HCT116 (cell line): ENCODE data around the gene TAS2R5. TPM values are rescaled to one million over a fixed set of nuclear protein-coding genes. Genes with fewer than 3 reads are reported as not detected.
A peak's percentile ranks its signal among the peaks of the same experiment; 100 is the strongest.

Source experiments
- ATAC-seq: fragments of 200-7000 bp; cut with Tn5 transposase; 2 replicates; pipeline ENCODE4 v1.9.1; 2020; ENCODE audit warnings: mild to moderate bottlenecking, moderate library complexity
- Bru-seq: library from RNA; stranded (reverse); fragments of 400-500 nt; gene quantifications from one replicate; lab custom pipeline; 2021; lab: Mats Ljungman, UMichigan
- BruChase-seq, 2 experiments: library from RNA; stranded (reverse); fragments of 400-500 nt; gene quantifications; one replicate each; lab custom pipeline; 2021; lab: Mats Ljungman, UMichigan
- BruUV-seq: library from RNA; stranded (reverse); fragments of 400-500 nt; replicated peaks from 2 replicates; lab custom pipeline; 2021; lab: Mats Ljungman, UMichigan
- CTCF ChIA-PET: fragments of 300-600 bp; sonication (Branson Sonifier 250); formaldehyde crosslinking; loops from one replicate; lab custom pipeline; 2021; ENCODE audit warnings: antibody characterized with exemption; lab: Charles Lee
- POLR2A ChIA-PET: fragments of 300-600, 350-600 bp; sonication (Branson Sonifier 250); formaldehyde crosslinking; loops from one replicate; lab custom pipeline; 2021; ENCODE audit warnings: antibody characterized with exemption; lab: Charles Lee
- RAD21 ChIA-PET, 2 experiments: fragments of 300-600 bp; sonication (Branson Sonifier 250); formaldehyde crosslinking; loops; one replicate each; lab custom pipeline; 2023; ENCODE audit warnings: low total read pairs in 2 of 2; ENCODE audit not compliant: uncharacterized antibody in 2 of 2, unreplicated experiment in 2 of 2, low non-redundant PET in 1 of 2; lab: Charles Lee
- DNase-seq: peaks from one replicate; pipeline ENCODE4 v3.0.0-alpha.2; 2010; ENCODE audit warnings: low read depth, low spot score
- H2AFZ ChIP-seq: fragments of 200-600 bp; shearing (Covaris generic), sonication (generic); 2 replicates; pipeline ENCODE4 v1.6.1; 2017; ENCODE audit warnings: low read depth, mixed run types, mixed read lengths, antibody characterized with exemption, low read length; ENCODE audit not compliant: poor library complexity, severe bottlenecking
- H3K27ac ChIP-seq: 2 replicates; pipeline ENCODE4 v1.5.1; 2012; ENCODE audit warnings: low read depth, low read length
- H3K27me3 ChIP-seq: fragments of 200-600 bp; sonication (generic); 2 replicates; pipeline ENCODE4 v1.6.1; 2016; ENCODE audit warnings: mixed run types, low read length, mixed read lengths; ENCODE audit not compliant: insufficient read depth
- H3K36me3 ChIP-seq, 2 experiments: fragments of 200-500 bp in 1 of 2; fragments of 200-600 bp in 1 of 2; sonication (Bioruptor generic) in 1 of 2; sonication (generic) in 1 of 2; 2 replicates each; pipeline versions ENCODE4 v1.5.1 to v1.6.1; 2014 to 2016; ENCODE audit warnings: low read length in 2 of 2, inconsistent platforms in 1 of 2, mixed read lengths in 1 of 2, mixed run types in 1 of 2; ENCODE audit not compliant: insufficient read depth in 2 of 2, control insufficient read depth in 1 of 2
- H3K4me1 ChIP-seq, 2 experiments: fragments of 200-600 bp in 1 of 2; sonication (generic) in 1 of 2; 2 replicates each; pipeline versions ENCODE4 v1.5.1 to v1.6.1; 2012 to 2017; ENCODE audit warnings: low read length in 2 of 2, inconsistent platforms in 1 of 2, mild to moderate bottlenecking in 1 of 2, mixed read lengths in 1 of 2, mixed run types in 1 of 2, moderate library complexity in 1 of 2; ENCODE audit not compliant: insufficient read depth in 2 of 2, control insufficient read depth in 1 of 2
- H3K4me2 ChIP-seq: fragments of 200-600 bp; sonication (generic); 2 replicates; pipeline ENCODE4 v1.6.1; 2017; ENCODE audit warnings: mixed run types, low read length, mixed read lengths
- H3K4me3 ChIP-seq, 2 experiments: fragments of 200-600 bp in 1 of 2; sonication (generic) in 1 of 2; replicated peaks in 1 of 2; 2 replicates each; pipeline ENCODE4 v1.5.1; 2011 to 2016; ENCODE audit warnings: low read length in 2 of 2, control low read depth in 1 of 2, low read depth in 1 of 2, mild to moderate bottlenecking in 1 of 2, mixed read lengths in 1 of 2, mixed run types in 1 of 2
- H3K79me2 ChIP-seq: fragments of 200-600 bp; sonication (generic); 2 replicates; pipeline ENCODE4 v1.6.1; 2017; ENCODE audit warnings: mild to moderate bottlenecking, mixed run types, low read length, moderate library complexity, mixed read lengths; ENCODE audit not compliant: insufficient read depth
- H3K9ac ChIP-seq: fragments of 200-600 bp; sonication (generic); 2 replicates; pipeline ENCODE4 v1.6.1; 2016; ENCODE audit warnings: low read length, mixed read lengths
- H3K9me2 ChIP-seq: fragments of 200-600 bp; sonication (generic), shearing (Covaris generic); 2 replicates; pipeline ENCODE4 v1.6.1; 2017; ENCODE audit warnings: mixed run types, mild to moderate bottlenecking, moderate library complexity; ENCODE audit not compliant: insufficient read depth
- H3K9me3 ChIP-seq, 2 experiments: fragments of 200-500 bp in 1 of 2; fragments of 200-600 bp in 1 of 2; sonication (Bioruptor generic) in 1 of 2; sonication (generic) in 1 of 2; 2 replicates each; pipeline ENCODE4 v1.6.1; 2014 to 2017; ENCODE audit warnings: low read length in 2 of 2, mixed read lengths in 2 of 2, inconsistent platforms in 1 of 2, low read depth in 1 of 2, mild to moderate bottlenecking in 1 of 2, mixed run types in 1 of 2, moderate library complexity in 1 of 2; ENCODE audit not compliant: control insufficient read depth in 1 of 2, insufficient read depth in 1 of 2
- H4K20me1 ChIP-seq: fragments of 200-600 bp; sonication (generic), shearing (Covaris generic); 2 replicates; pipeline ENCODE4 v1.6.1; 2017; ENCODE audit warnings: mixed run types, mild to moderate bottlenecking, moderate library complexity; ENCODE audit not compliant: insufficient read depth
- ATF3 ChIP-seq: IDR thresholded peaks from 2 replicates; pipeline ENCODE4 v1.6.1; 2012
- CBX3 ChIP-seq: IDR thresholded peaks from 2 replicates; pipeline ENCODE4 v1.6.1; 2012; ENCODE audit warnings: low read depth
- CTCF ChIP-seq, 3 experiments: fragments of 200-600 bp in 1 of 3; sonication (generic) in 1 of 3; IDR thresholded peaks in 2 of 3; conservative IDR thresholded peaks in 1 of 3; 2 replicates each; pipeline ENCODE4 v1.5.1; 2012 to 2017; ENCODE audit warnings: low read depth in 2 of 3, low read length in 2 of 3, antibody characterized with exemption in 1 of 3, borderline replicate concordance in 1 of 3, control low read depth in 1 of 3, mild to moderate bottlenecking in 1 of 3, mixed read lengths in 1 of 3, mixed run types in 1 of 3, moderate library complexity in 1 of 3; ENCODE audit not compliant: insufficient read depth in 1 of 3
- EGR1 ChIP-seq: IDR thresholded peaks from 2 replicates; pipeline ENCODE4 v1.6.1; 2012; ENCODE audit warnings: low read depth
- ELF1 ChIP-seq: IDR thresholded peaks from 2 replicates; pipeline ENCODE4 v1.6.1; 2012; ENCODE audit warnings: low read depth, borderline replicate concordance
- EZH2 ChIP-seq: fragments of 200-600 bp; sonication (generic); IDR thresholded peaks from 2 replicates; pipeline ENCODE4 v1.6.1; 2017; ENCODE audit warnings: antibody characterized with exemption, mixed run types
- EZH2phosphoT487 ChIP-seq: fragments of 200-600 bp; IDR thresholded peaks from 2 replicates; pipeline ENCODE4 v1.6.1; 2018; ENCODE audit warnings: antibody characterized with exemption, borderline replicate concordance
- FOSL1 ChIP-seq: IDR thresholded peaks from 2 replicates; pipeline ENCODE4 v1.6.1; 2012; ENCODE audit warnings: low read depth
- JUND ChIP-seq: IDR thresholded peaks from 2 replicates; pipeline ENCODE4 v1.6.1; 2012
- MAX ChIP-seq: IDR thresholded peaks from 2 replicates; pipeline ENCODE4 v1.6.1; 2012
- POLR2A ChIP-seq: IDR thresholded peaks from 2 replicates; pipeline ENCODE4 v1.7.0; 2011; ENCODE audit warnings: borderline replicate concordance; ENCODE audit not compliant: insufficient read depth, insufficient read length; ENCODE audit errors: extremely low read depth
- POLR2AphosphoS5 ChIP-seq: IDR thresholded peaks from 2 replicates; pipeline ENCODE4 v1.6.1; 2011; ENCODE audit warnings: mild to moderate bottlenecking, low read depth, low read length, moderate library complexity
- RAD21 ChIP-seq: IDR thresholded peaks from 2 replicates; pipeline ENCODE4 v1.6.1; 2012; ENCODE audit warnings: low read depth, mild to moderate bottlenecking
- REST ChIP-seq: IDR thresholded peaks from 2 replicates; pipeline ENCODE4 v1.6.1; 2012; ENCODE audit warnings: low read depth
- SP1 ChIP-seq: IDR thresholded peaks from 2 replicates; pipeline ENCODE4 v1.6.1; 2012; ENCODE audit warnings: low read depth
- SRF ChIP-seq: IDR thresholded peaks from 2 replicates; pipeline ENCODE4 v1.6.1; 2012; ENCODE audit warnings: low read depth
- TCF7L2 ChIP-seq: IDR thresholded peaks from 2 replicates; pipeline ENCODE4 v1.7.0; 2011; ENCODE audit warnings: borderline replicate concordance, inconsistent platforms; ENCODE audit not compliant: insufficient read depth, insufficient read length; ENCODE audit errors: extremely low read depth
- ZBTB33 ChIP-seq: IDR thresholded peaks from 2 replicates; pipeline ENCODE4 v1.6.1; 2011; ENCODE audit warnings: mild to moderate bottlenecking, low read length, moderate library complexity; ENCODE audit not compliant: insufficient replicate concordance; ENCODE audit errors: extremely low read depth
- ZFX ChIP-seq: fragments of 450-650 bp; IDR thresholded peaks from 2 replicates; pipeline ENCODE4 v1.6.1; 2017
- ZNF274 ChIP-seq: fragments of 200-500 bp; sonication (Bioruptor generic); IDR thresholded peaks from 2 replicates; pipeline ENCODE4 v1.6.1; 2014; ENCODE audit warnings: mild to moderate bottlenecking, low read depth, low read length, inconsistent platforms
- intact Hi-C: fragments of 100-400 bp; cut with micrococcal nuclease; formaldehyde crosslinking; loops from 2 replicates; pipeline ENCODE4 v1.10.0; 2022
- long read RNA-seq: library from polyadenylated mRNA; unstranded; transcript quantifications from one replicate; pipeline ENCODE4 v2.0.0, GENCODE V29; 2021; ENCODE audit not compliant: unreplicated experiment
- polyA plus RNA-seq: library from polyadenylated mRNA; unstranded; fragments of >200 nt; gene quantifications from 2 replicates; pipeline ENCODE4 v1.2.1, GENCODE V29; 2012; ENCODE audit warnings: missing spikeins
- total RNA-seq: library from RNA; stranded (reverse); gene quantifications from one replicate; pipeline ENCODE4 v1.2.1, GENCODE V29; 2021; ENCODE audit not compliant: unreplicated experiment

The TAS2R5 gene
- total RNA-seq (1.7 TPM), Bru-seq, nascent RNA (percentile 66 among the genes with signal in this experiment), BruChase-seq, experiment 1, labeled RNA remaining after a 6-hour chase (percentile 95 among the genes with signal in this experiment), BruChase-seq, experiment 2, labeled RNA remaining after a 2-hour chase (percentile 94 among the genes with signal in this experiment)
- 0.91 and 1.2 TPM in 2 replicates for polyA plus RNA-seq
- long read RNA-seq = 0 reads

GRCh38 chr7:141789917-141790316, at the start of gene TAS2R5:
TSS of gene TAS2R5 (plus strand) at chr7:141790217. CDS start at chr7:141790362, 145 bp downstream.
- H2AFZ ChIP-seq = no peak within 1 kb of the TSS
- no peaks in the 10 kb centered on the region for H3K4me1 ChIP-seq
- BruUV-seq = no TSS peak
- intact Hi-C loops = loop anchor here (5.0 kb wide), 1 partner anchor 138 kb away; no protein-coding TSS in a partner anchor
- no peaks in the 10 kb centered on the region for H4K20me1 ChIP-seq
- H3K79me2 ChIP-seq = no peaks in the 10 kb centered on the region
- no peak for TF ChIP-seq POLR2A
- TF ChIP-seq SP1 = no peak
- no peak for TF ChIP-seq CTCF (IDR thresholded peaks at IDR 0.05 in 2 of 3, conservative IDR thresholded peaks at IDR 0.05 in 1 of 3; ENCODE audit: borderline replicate concordance in 1 of 3, insufficient read depth in 1 of 3, low read depth in 2 of 3, low read length in 2 of 3)
- no peak for TF ChIP-seq ZNF274
- TF ChIP-seq EZH2 = no peak
- TF ChIP-seq CBX3 = no peak
- no peak for TF ChIP-seq SRF
- TF ChIP-seq ZFX = no peak
- TF ChIP-seq JUND = no peak
- TF ChIP-seq RAD21 = no peak
- TF ChIP-seq EGR1 = no peak
- TF ChIP-seq ATF3 = no peak
- TF ChIP-seq ELF1 = no peak
- TF ChIP-seq MAX = no peak
- no peak for TF ChIP-seq POLR2AphosphoS5
- no peak for TF ChIP-seq EZH2phosphoT487
- TF ChIP-seq FOSL1 = no peak
- TF ChIP-seq ZBTB33 = no peak
- no peak for TF ChIP-seq TCF7L2
- TF ChIP-seq REST = no peak
- RAD21 ChIA-PET = no interaction called here
- 0 out of 4 replicates have a peak, but pooled peaks cover 2 to 3% of the 10 kb centered on the region in 2 experiments for H3K36me3 ChIP-seq
- no peaks in the 10 kb centered on the region for H3K27me3 ChIP-seq
- POLR2A ChIA-PET = no interaction called here
- no peak within 1 kb of the TSS for H3K27ac ChIP-seq
- no peak within 1 kb of the TSS for H3K4me3 ChIP-seq
- CTCF ChIA-PET = no interaction called here
- no peak within 1 kb of the TSS for H3K4me2 ChIP-seq
- no peaks in the 10 kb centered on the region for H3K9me3 ChIP-seq
- DNase-seq = no peak
- H3K9me2 ChIP-seq = no peaks in the 10 kb centered on the region
- no peak within 1 kb of the TSS for H3K9ac ChIP-seq
- no peak for ATAC-seq
